Upper lobe of right lung (tissue), 1 donor: ENCODE results near the gene MAT2A. TPM values are rescaled to one million over a fixed set of nuclear protein-coding genes. Genes with fewer than 3 reads are reported as not detected.
A peak's percentile ranks its signal among the peaks of the same experiment; 100 is the strongest.
"Not testable (repeated sequence)": the region's sequence is repeated elsewhere in the genome, so short reads cannot be mapped to it uniquely, and the experiment has no call there.

Source experiments
- ATAC-seq: fragments of 200-7000 bp; cut with Tn5 transposase; one replicate; pipeline ENCODE4 v1.9.1; 2020; ENCODE audit warnings: mild to moderate bottlenecking, moderate library complexity
- DNase-seq: peaks from one replicate; pipeline ENCODE4 v3.0.0-alpha.2; 2020
- H3K27ac ChIP-seq: fragments of 200-600 bp; one replicate; pipeline ENCODE4 v1.8.0; 2022
- H3K27me3 ChIP-seq: fragments of 200-600 bp; one replicate; pipeline ENCODE4 v1.8.0; 2022; ENCODE audit warnings: mild to moderate bottlenecking
- H3K36me3 ChIP-seq: fragments of 200-600 bp; one replicate; pipeline ENCODE4 v1.8.0; 2022
- H3K4me1 ChIP-seq: fragments of 200-600 bp; one replicate; pipeline ENCODE4 v1.8.0; 2022
- H3K4me3 ChIP-seq: fragments of 200-600 bp; one replicate; pipeline ENCODE4 v1.8.0; 2022; ENCODE audit warnings: mild to moderate bottlenecking
- H3K9me3 ChIP-seq: fragments of 200-600 bp; one replicate; pipeline ENCODE4 v1.8.0; 2022
- intact Hi-C: fragments of 100-400 bp; cut with DNase I; formaldehyde crosslinking; loops from one replicate; pipeline ENCODE4 v1.11.0; 2022
- total RNA-seq: library from RNA; stranded (reverse); fragmentation: NEBNext Ultra II Directional; extraction: Animal tissue kit (Norgen Biotek cat#: 25700); gene quantifications from one replicate; pipeline ENCODE4 v1.2.1, GENCODE V29; 2021
- TF ChIP-seq, protein P1 (sequence below): fragments of 200-600 bp; IDR thresholded peaks from one replicate; pipeline ENCODE4 v1.8.0; 2022; ENCODE audit warnings: antibody characterized with exemption
- donor health status: DM: no; HTN: yes; CAD: no; lungs with severe emphysema.

Gene MAT2A
- total RNA-seq, 1 donor from 2014 or later: 212 TPM

- H3K27me3 ChIP-seq: no peaks in the 10 kb centered on the region
- DNase-seq (peak; percentile 82), ATAC-seq (peak; percentile 93)
- no peak overlapping the region for H3K4me3 ChIP-seq
- H3K4me1 ChIP-seq: peaks cover 5% of the 10 kb centered on the region
- intact Hi-C loops: no loop called here
- H3K9me3 ChIP-seq: no peaks in the 10 kb centered on the region
- TF ChIP-seq, protein P1, sequence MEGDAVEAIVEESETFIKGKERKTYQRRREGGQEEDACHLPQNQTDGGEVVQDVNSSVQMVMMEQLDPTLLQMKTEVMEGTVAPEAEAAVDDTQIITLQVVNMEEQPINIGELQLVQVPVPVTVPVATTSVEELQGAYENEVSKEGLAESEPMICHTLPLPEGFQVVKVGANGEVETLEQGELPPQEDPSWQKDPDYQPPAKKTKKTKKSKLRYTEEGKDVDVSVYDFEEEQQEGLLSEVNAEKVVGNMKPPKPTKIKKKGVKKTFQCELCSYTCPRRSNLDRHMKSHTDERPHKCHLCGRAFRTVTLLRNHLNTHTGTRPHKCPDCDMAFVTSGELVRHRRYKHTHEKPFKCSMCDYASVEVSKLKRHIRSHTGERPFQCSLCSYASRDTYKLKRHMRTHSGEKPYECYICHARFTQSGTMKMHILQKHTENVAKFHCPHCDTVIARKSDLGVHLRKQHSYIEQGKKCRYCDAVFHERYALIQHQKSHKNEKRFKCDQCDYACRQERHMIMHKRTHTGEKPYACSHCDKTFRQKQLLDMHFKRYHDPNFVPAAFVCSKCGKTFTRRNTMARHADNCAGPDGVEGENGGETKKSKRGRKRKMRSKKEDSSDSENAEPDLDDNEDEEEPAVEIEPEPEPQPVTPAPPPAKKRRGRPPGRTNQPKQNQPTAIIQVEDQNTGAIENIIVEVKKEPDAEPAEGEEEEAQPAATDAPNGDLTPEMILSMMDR: peak; percentile 96
- no peak overlapping the region for H3K27ac ChIP-seq
- H3K36me3 ChIP-seq: peaks cover 92% of the 10 kb centered on the region
These were observed 13.0 kb downstream of the MAT2A start for GRCh38 chr2:85551698-85552678.

- DNase-seq (no peak), ATAC-seq (no peak)
- no peaks in the 10 kb centered on the region for H3K9me3 ChIP-seq
- H3K4me1 ChIP-seq: peaks cover 5% of the 10 kb centered on the region
- H3K36me3 ChIP-seq: peaks cover 90% of the 10 kb centered on the region
- no peak overlapping the region for H3K4me3 ChIP-seq
- H3K27ac ChIP-seq: no peak overlapping the region
- TF ChIP-seq, protein P1: no peak
- intact Hi-C loops: no loop called here
- no peaks in the 10 kb centered on the region for H3K27me3 ChIP-seq
These were observed 14.2 kb downstream of the MAT2A start for GRCh38 chr2:85553184-85553583.

DNA sequence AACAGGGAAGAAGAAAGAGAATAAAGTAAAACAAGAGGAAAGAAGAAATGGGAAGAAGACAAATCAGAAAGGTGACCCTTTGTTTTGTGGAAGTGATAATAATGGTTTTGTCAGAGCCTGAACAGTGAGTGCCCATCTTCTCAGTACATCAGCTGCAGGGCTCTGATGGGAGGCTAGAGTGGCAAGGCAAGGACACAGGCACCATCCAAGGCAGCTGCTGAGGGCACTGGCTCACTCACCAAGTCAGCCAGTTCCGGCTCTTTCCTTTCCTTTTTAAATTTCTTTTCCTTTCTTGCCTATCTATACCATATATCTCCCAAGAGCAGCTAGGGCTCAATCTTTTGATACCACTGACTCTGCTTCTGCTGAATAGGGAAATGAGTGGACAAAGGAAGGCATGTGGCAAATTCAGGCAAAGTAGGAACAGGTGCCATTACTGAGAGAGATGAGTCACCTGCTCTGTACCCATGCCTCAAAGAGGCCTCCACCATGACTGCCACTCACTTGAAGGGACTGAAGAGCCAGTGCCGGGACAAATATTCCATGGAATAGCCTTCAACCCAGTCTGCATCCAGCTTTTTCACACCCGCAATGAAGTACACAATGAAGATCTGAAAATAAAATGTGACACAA, 16.1 kb downstream of the MAT2A start:
- ATAC-seq (no peak), DNase-seq (no peak)
- H3K27me3 ChIP-seq: no peaks in the 10 kb centered on the region
- no peak overlapping the region for H3K27ac ChIP-seq
- TF ChIP-seq, protein P1: no peak
- H3K4me3 ChIP-seq: no peak overlapping the region
- peaks cover 82% of the 10 kb centered on the region for H3K36me3 ChIP-seq
- no peaks in the 10 kb centered on the region for H3K9me3 ChIP-seq
- intact Hi-C loops: no loop called here
- peaks cover 21% of the 10 kb centered on the region for H3K4me1 ChIP-seq

GRCh38 chr2:85557130-85557529, 18.2 kb downstream of the MAT2A start:
- intact Hi-C loops: no loop called here
- peaks cover 63% of the 10 kb centered on the region for H3K36me3 ChIP-seq
- H3K27me3 ChIP-seq: no peaks in the 10 kb centered on the region
- H3K27ac ChIP-seq: no peak overlapping the region
- DNase-seq (no peak), ATAC-seq (no peak)
- no peaks in the 10 kb centered on the region for H3K9me3 ChIP-seq
- TF ChIP-seq, protein P1: no peak
- H3K4me1 ChIP-seq: peaks cover 27% of the 10 kb centered on the region
- no peak overlapping the region for H3K4me3 ChIP-seq

GRCh38 chr2:85558160-85558559, 19.2 kb downstream of the MAT2A start:
- peaks cover 53% of the 10 kb centered on the region for H3K36me3 ChIP-seq
- no peaks in the 10 kb centered on the region for H3K9me3 ChIP-seq
- TF ChIP-seq, protein P1: no peak

GRCh38 chr2:85560403-85560726, 21.4 kb downstream of the MAT2A start:
- DNase-seq, intact Hi-C loops, H3K27me3 ChIP-seq, H3K9me3 ChIP-seq, ATAC-seq: not testable (repeated sequence)
- Histone ChIP-seq H3K36me3 (peaks cover 31% of the 10 kb centered on the region), H3K27ac (peak overlapping the region; percentile 90), H3K4me1 (peaks cover 24% of the 10 kb centered on the region), H3K4me3 (peak overlapping the region; percentile 72)

More at GRCh38 chr2:85558160-85558559, 19.2 kb downstream of the MAT2A start:
- no peak overlapping the region for H3K27ac ChIP-seq
- intact Hi-C loops: no loop called here
- no peaks in the 10 kb centered on the region for H3K27me3 ChIP-seq
- H3K4me3 ChIP-seq: no peak overlapping the region
- no peak for DNase-seq
- ATAC-seq: no peak
- peaks cover 24% of the 10 kb centered on the region for H3K4me1 ChIP-seq
